SK-N-SH treated with all-trans-retinoic acid at 6 μM for 48 hours (cell line): ENCODE data around the gene PYY.
"Not testable (repeated sequence)": the region's sequence is repeated elsewhere in the genome, so short reads cannot be mapped to it uniquely, and the experiment has no call there.

Source experiments
- ARNTL ChIP-seq: fragments of 450-650 bp; formaldehyde crosslinking; IDR thresholded peaks from 2 replicates; pipeline ENCODE4 v1.5.0; 2020; ENCODE audit warnings: low read depth, mild to moderate bottlenecking, moderate library complexity, borderline replicate concordance
- SNAI2 ChIP-seq: fragments of 250-450 bp; sonication (Bioruptor Pico); IDR thresholded peaks from 2 replicates; pipeline ENCODE4 v1.5.0; 2020; ENCODE audit warnings: mild to moderate bottlenecking, moderate library complexity
- ZNF565 ChIP-seq: fragments of 450-650 bp; formaldehyde crosslinking; conservative IDR thresholded peaks from 2 replicates; pipeline ENCODE4 v1.5.0; 2020; ENCODE audit warnings: low read depth, mild to moderate bottlenecking, moderate library complexity
- TF ChIP-seq, protein P1 (sequence below): fragments of 250-450 bp; sonication (Bioruptor Pico); IDR thresholded peaks from 2 replicates; pipeline ENCODE4 v1.8.0; 2021; ENCODE audit warnings: low read depth, mild to moderate bottlenecking, moderate library complexity, borderline replicate concordance

DNA sequence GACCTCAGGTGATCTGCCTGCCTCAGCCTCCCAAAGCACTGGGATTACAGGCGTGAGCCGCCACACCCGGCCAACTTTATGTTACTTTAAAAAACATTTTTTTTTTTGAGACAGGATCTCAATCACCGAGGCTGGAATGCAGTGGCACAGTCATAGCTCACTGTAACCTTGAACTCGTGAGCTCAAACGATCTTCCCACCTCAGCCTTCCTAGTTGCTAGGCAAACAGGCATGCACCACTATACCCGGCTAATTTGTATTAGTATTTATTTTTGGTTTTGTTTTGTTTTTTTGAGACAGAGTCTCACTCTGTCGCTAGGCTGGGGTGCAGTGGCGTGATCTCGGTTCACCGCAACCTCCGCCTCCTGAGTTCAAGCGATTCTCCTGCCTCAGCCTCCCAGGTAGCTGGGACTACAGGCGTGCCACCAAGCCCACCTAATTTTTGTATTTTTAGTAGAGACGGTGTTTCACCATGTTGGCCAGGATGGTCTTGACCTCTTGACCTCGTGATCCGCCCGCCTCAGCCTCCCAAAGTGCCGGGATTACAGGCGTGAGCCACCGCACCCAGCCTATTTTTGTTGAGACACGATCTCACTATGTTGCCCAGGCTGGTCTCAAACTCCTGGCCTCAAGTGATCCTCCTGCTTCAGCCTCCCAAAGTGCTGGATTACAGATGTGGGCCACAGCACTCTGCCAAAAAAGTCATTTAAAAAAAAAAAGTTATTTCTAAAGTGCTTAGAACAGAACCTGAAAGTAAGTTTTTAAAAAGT lies 18.9 kb upstream of the PYY start:
- TF ChIP-seq ZNF565, SNAI2, ARNTL (CRISPR knock-in tag): not testable (repeated sequence)
- TF ChIP-seq, protein P1, sequence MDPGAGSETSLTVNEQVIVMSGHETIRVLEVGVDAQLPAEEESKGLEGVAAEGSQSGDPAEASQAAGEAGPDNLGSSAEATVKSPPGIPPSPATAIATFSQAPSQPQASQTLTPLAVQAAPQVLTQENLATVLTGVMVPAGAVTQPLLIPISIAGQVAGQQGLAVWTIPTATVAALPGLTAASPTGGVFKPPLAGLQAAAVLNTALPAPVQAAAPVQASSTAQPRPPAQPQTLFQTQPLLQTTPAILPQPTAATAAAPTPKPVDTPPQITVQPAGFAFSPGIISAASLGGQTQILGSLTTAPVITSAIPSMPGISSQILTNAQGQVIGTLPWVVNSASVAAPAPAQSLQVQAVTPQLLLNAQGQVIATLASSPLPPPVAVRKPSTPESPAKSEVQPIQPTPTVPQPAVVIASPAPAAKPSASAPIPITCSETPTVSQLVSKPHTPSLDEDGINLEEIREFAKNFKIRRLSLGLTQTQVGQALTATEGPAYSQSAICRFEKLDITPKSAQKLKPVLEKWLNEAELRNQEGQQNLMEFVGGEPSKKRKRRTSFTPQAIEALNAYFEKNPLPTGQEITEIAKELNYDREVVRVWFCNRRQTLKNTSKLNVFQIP = not testable (repeated sequence)
